Putamen (tissue), 1 donor: ENCODE data around the gene MSANTD2.
A peak's percentile ranks its signal among the peaks of the same experiment; 100 is the strongest.

Experiments
- DNase-seq: peaks from one replicate; pipeline ENCODE4 v3.0.0-alpha.2; 2016; ENCODE audit warnings: low spot score

The MSANTD2 gene

GRCh38 chr11:124800226-124800929, at the start of gene MSANTD2:
Gene MSANTD2, minus strand, starts transcription at chr11:124800406. Its CDS starts 26 bp downstream, at chr11:124800380.
- peak; percentile 87 for DNase-seq

DNA sequence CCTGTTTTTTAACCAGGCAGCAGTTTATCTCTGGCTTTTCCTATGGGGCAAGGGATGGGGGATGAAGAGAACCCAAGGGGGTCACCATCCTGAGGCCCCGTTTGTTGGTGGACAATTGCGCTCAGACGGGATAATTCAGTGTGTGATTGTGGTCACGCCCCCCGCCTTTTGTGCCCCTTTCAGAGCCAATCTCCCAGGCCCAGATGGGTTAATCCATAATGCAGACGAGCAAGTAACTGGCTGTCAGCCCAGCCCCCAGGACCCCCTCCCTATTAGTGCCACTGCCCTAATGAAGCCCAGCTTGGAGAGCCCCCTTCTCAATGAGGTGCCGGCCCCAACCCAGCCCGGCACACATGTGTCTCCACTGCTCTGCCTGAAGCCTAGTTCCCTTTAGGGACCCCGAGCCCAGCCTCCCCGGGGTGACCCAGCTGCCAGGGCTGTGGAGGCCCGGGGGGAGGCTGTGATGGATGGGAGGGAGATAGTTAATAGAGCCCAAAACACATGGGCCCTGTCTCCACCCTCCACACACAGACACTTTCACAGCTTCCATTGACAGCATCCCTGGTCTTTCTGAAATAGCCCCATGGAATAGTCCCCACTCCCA, 46.0 kb upstream of the MSANTD2 start:
- DNase-seq = no peak

DNA sequence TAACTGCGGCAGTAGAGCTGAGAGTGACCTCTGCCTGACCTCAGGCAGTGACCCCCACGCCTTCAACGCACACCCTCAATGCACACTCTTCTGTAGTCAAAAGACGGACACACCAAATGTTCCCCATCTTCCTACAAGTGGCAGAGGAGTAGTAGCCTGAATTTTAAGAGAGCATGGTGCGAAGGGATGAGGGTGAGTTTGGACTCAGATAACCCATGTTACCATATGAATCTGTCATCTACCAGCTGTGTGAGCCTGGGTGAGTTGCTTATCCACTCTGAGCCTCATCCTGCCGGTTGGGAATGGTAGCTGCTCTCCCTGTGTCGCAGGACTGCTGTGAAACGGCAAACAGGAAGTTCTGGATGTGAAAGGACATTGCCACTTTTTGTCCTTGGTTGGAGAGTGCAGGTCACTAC, 44.5 kb upstream of the MSANTD2 start:
- DNase-seq = no peak

GRCh38 chr11:124843616-124843910, 43.4 kb upstream of the MSANTD2 start:
- no peak for DNase-seq

- no peak for DNase-seq
Observed at GRCh38 chr11:124842305-124842704, 42.1 kb upstream of the MSANTD2 start.

DNA sequence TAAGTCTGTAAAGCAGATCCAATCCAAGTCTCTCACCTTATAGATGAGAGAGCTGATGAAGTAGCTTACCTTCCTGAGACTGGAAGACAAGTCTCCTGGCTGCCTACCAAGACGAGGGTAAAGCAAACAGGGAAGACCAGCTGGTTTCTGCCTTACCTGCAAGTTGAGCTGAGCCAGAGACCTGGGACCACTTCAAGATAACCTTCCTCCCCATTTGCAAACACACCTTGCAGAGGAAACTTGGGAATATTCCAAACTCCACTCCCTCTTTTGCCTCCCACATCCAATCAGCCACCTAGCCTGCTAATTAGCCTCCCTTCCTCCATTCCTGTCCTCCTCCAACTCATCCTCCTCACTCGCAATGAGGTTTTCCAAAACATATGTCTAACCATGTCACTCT, 41.6 kb upstream of the MSANTD2 start:
- DNase-seq = peak; percentile 45

GRCh38 chr11:124841201-124841600, 41.0 kb upstream of the MSANTD2 start:
- DNase-seq = no peak

GRCh38 chr11:124840666-124841065, 40.5 kb upstream of the MSANTD2 start:
- DNase-seq = no peak

DNA sequence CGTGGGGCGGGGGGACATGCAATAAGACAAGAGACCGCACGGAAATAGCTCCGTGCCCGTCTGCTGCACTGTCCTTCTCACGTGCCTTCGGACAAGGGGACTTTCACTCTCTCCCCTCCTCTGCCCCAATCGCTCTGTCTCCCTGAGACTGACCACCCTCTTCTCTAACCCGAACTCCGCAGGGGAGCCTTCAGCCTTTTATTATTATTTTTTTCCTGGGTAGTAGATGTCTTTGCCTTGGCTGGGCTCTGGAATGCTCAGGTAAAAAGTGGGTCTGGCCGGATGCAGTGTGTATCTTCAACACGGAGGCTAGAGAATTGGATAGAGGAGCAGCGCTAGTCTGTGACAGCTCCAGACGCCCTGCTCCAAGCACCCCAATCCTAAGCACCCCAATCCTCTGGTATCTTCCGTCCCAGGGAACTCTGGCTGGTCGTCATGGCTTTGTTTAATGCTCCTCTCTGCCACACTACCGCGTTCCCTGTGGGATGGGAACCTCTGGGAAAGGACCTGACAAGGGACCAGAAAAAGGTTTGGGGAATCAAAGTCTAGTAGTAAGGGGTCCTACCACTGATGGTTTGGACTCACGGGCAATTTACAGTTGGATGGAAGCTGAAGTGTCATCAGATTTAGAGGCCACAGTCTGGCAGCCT, 39.9 kb upstream of the MSANTD2 start:
- no peak for DNase-seq

GRCh38 chr11:124839128-124839971, 39.1 kb upstream of the MSANTD2 start:
- DNase-seq = no peak

DNA sequence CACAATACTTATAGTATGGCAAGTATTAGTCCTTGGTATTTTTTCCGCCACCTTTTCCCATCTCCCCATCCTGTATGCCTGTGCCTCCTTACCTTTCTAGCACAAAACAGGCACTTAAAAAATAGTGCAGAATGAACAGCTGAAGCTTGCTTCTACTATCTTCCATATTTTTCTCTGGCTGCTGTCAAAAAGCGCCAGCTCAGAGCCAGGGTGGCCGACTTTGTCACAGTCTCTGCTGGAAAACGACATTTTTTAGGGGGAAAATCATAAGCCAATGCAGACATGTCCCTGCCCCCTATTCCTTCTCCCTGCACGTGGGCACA, 38.6 kb upstream of the MSANTD2 start:
- no peak for DNase-seq

DNA sequence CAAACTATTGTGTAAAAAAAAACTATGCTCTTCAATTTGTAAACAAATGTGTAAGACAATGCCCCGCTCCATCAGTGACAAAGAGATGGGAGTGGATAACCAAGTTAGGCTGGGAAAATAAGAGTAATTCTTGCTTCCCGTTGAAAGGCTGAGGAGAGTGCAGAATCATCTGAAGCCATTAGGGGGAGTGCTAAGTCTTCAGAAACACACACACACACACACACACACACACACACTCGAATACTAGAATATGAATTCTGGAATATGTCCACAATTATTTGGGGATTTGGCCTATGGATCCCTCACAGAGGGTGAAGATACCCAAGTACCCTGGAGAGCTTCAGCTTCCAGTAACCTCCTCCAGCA, 37.3 kb upstream of the MSANTD2 start:
- peak; percentile 69 for DNase-seq

DNA sequence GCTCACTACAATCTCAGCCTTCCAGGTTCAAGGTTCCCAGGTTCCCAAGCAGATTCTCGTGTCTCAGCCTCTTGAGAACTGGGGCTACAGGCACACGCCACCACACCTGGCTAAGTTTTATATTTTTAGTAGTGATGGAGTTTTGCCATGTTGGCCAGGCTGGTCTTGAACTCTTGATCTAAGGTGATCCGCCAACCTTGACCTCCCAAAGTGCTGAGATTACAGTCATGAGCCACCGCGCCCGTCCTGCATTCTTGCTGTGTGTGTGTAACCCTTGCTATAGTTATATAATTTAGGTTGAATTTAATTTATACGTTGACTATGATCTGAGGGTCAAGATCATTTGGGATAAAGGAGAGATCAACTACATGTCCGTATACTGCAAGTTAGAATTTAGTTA, 35.7 kb upstream of the MSANTD2 start:
- no peak for DNase-seq

DNA sequence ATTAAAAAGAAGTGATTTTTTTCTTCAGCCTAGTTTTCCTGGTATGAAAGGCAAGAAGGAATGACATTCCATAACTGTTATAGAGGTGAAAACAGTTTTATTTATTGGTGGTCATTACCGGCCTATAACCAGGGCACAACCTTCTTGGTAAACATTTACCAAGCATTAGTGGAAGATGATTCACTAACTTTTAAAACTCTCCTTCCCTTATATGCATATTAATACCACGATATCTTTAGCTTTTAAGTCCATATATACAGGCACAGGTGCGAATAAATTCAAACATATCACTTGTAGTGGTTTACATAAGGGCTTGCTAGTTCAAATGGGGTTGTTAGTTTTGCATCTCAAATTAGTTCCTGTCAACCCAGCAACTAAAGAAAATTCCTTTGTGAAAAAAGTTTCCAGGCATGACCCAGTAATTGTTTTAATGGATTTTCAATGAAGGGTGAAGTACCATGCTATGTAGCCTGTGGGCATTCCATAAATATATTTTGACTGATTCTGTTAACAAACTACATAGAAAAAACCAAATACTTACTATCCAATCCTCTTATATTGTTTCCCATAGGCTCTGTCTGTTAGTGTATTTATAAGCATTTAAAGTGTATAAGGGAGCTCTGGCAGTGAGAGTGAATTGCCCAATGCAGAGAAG, 34.4 kb upstream of the MSANTD2 start:
- DNase-seq = no peak

DNA sequence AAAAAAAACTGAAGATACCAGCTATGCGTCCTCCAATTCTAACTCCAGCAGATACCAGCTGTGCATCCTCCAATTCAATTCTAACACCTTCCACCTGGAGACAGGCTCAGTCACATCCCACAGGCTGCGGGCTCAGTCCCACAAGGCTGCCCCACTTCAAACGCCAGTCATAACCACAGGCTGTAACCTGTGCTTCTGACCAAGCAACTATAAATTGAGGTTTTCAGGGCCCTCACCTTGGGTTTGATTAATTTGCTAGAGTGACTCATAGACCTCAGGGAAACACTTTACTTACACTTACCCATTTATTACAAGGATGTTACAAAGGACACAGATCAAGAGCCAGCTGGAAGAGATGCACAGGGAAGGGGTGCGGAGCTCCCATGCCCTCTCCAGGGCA, 32.4 kb upstream of the MSANTD2 start:
- DNase-seq = no peak

DNA sequence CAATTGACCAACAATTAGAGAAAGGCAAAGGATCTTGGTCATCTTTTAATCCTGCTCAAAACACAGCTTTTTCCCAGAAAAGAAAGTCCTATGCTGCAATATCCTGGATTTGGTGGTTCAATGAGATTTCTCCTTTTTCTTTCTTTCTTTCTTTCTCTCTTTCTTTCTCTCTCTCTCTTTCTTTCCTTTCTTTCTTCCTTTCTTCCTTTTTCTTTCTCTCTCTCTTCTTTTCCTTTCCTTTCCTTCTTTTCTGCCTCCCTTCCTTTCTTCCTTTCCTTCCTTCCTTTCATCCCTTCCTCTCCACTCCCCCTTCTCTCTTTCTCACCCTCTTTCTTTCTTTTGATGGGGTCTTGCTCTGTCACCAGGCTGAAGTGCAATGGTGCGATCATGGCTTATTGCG, 31.7 kb upstream of the MSANTD2 start:
- no peak for DNase-seq

DNA sequence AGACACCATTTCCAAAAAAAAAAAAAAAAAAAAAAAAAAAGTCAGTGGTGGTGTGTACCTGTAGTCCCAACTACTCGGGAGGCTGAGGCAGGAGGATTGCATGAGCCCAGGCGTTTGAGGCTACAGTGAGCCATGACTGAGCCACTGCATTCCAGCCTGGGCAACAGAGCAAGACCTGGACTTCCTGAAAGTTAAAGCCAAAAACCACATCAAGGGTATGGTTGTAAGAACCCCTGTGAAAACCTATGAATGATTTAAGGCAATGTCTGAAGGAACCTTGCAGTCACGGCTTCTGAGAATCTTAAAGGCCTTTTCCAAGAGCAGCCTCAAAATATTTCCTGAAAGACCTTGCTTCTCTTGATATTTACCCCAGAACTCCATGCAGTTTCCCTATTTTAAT, 30.5 kb upstream of the MSANTD2 start:
- DNase-seq = no peak

DNA sequence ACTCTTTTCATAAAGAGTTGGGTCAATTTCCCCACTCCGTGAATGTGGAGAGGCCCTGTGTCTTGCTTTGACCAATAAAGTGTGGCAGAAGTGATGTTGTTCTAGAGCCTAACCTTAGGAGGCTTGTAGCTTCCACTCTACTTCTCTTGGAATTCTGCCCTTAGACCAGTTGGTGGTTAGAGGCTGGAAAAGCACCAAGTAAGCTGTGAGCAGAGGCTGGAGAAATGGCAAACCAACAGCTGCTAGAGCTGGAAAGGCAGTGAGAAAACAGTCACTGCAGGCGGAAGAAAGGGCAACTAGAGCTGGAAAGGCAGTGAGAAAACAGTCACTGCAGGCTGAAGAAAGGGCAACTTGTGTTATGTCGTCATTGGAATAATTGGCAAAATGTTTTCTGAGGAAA, 29.8 kb upstream of the MSANTD2 start:
- no peak for DNase-seq

GRCh38 chr11:124825876-124826275, 25.7 kb upstream of the MSANTD2 start:
- DNase-seq = no peak

GRCh38 chr11:124823512-124824376, 23.5 kb upstream of the MSANTD2 start:
- DNase-seq = no peak

DNA sequence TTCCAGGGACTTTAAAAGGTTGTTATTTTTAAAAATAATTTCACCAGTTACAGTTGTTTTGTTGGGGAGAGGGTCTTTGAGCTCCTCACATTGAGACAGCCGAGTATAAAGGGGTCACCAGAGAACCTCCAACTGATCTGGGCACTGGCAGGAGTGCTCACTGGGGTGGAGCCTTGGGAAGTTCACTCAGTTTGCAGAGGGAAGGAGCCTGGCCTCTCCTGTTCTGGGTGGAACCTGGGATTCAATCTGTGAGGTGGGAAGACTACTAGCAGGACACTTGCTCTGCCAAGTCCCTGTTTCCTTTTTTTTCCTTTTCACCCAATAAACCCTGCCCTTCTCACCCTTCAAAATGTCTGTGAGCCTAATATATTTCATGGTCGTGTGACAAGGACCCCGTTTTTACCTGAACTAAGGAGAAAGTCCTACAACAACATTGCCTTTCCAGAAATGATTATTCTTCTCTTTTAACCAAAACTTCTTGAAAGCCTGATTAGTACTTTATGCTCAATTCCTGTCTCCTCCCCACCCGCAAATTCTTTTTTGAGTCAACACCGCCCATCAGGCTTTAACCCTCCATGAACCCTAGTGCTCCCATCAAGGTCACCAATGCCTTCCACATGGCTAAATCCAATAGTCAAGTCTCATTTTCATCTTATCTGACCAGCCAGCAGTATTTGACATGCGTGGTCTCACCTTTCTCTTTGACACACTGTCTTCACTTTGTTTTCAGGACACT, 22.0 kb upstream of the MSANTD2 start:
- no peak for DNase-seq
